Breast epithelium (tissue), 3 donors: ENCODE results near the gene ANAPC2.

Source experiments
- POLR2A ChIP-seq: fragments of 450-650 bp; IDR thresholded peaks from one replicate; pipeline ENCODE4 v1.6.1; 2016; ENCODE audit warnings: antibody characterized with exemption, mild to moderate bottlenecking, moderate library complexity
- POLR2AphosphoS5 ChIP-seq, 3 donors: sonication (generic); formaldehyde crosslinking; IDR thresholded peaks; one replicate each; pipeline ENCODE4 v1.6.1; 2017; ENCODE audit warnings: antibody characterized with exemption in 3 of 3
- TF ChIP-seq, protein P1 (sequence below), 3 donors: fragments of 450-650 bp; IDR thresholded peaks; one replicate each; pipeline ENCODE4 v1.5.1; 2016 to 2017; ENCODE audit warnings: antibody characterized with exemption in 3 of 3, mild to moderate bottlenecking in 3 of 3, moderate library complexity in 3 of 3

DNA sequence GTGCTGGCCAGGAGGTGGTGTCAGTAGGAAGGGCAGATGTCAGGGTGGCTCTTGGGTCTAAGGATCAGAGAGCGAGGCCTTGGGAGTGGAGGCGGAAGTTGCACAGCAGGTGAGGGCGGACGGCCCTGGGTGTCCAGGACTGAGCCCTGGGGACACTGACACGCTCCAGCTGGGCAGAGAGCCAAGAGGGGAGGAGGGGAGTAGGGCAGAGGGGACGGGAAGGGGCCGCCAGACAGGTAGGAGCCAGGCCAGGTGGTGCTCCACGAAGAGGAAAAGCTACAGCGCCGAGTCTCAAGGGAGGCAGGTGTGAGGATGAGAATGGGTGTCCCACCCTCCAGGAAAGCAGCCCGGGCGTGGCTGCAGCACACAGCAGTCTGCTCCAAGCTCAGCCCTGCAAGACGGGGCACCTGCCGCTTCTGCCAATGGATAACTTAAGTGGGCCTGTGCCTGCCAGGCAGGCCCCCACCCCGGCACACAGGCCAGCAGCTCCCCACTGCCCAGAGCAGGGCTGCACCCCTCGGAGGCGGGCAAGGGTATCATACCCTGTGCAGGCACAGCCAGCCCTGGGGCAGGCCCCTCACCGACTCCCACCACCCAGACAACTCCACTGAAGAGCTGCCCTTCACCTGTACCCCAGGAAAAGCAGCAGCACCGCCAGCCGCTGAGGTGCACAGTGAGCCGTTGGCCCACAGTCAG, 7.3 kb upstream of the ANAPC2 start:
- TF ChIP-seq POLR2A (no peak), POLR2AphosphoS5 (IDR thresholded peaks at IDR 0.05) (no peak)
- TF ChIP-seq, protein P1, sequence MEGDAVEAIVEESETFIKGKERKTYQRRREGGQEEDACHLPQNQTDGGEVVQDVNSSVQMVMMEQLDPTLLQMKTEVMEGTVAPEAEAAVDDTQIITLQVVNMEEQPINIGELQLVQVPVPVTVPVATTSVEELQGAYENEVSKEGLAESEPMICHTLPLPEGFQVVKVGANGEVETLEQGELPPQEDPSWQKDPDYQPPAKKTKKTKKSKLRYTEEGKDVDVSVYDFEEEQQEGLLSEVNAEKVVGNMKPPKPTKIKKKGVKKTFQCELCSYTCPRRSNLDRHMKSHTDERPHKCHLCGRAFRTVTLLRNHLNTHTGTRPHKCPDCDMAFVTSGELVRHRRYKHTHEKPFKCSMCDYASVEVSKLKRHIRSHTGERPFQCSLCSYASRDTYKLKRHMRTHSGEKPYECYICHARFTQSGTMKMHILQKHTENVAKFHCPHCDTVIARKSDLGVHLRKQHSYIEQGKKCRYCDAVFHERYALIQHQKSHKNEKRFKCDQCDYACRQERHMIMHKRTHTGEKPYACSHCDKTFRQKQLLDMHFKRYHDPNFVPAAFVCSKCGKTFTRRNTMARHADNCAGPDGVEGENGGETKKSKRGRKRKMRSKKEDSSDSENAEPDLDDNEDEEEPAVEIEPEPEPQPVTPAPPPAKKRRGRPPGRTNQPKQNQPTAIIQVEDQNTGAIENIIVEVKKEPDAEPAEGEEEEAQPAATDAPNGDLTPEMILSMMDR (IDR thresholded peaks at IDR 0.05) = no peak
